ENCODE measurements around the gene HECW1.
"Not testable (repeated sequence)": the region's sequence is repeated elsewhere in the genome, so short reads cannot be mapped to it uniquely, and the experiment has no call there.

DNA sequence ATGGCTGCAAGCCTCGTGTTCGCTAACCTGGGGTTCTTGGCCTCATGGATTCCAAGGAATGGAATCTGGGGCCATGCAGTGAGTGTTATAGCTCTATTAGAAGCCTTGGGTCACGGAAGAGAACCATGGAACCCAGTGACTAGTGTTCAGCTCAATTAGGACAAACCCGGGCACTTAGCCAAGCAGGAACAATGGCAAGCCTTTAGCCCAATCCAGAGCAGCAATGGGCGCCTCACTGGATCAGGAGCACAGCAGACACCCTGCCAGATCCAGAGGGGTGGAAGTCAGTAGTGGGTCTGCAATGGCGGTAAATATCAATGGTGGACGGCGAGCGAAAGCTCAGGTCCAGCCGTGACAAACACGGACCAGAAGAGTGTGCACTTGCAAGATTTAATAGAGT, 98.1 kb downstream of the HECW1 start:
- not testable (repeated sequence) for TF ChIP-seq CTCF, POLR2A (IDR thresholded peaks at IDR 0.05)

All from upper lobe of left lung (tissue), 4 donors.